Keratinocyte (primary cell): ENCODE results near the gene NKX2-3.

ENCODE experiments used
- EZH2 ChIP-seq: IDR thresholded peaks from one replicate; pipeline ENCODE4 v1.6.1; 2012; ENCODE audit warnings: inconsistent platforms, mild to moderate bottlenecking, low read length, moderate library complexity
- TF ChIP-seq, protein P1 (sequence below), 3 experiments: IDR thresholded peaks in 1 of 3; conservative IDR thresholded peaks in 1 of 3; optimal IDR thresholded peaks in 1 of 3; 2 replicates in 2 of 3; 3 replicates in 1 of 3; pipeline versions ENCODE3 to v1.5.1; 2011; ENCODE audit warnings: low read length in 3 of 3, mild to moderate bottlenecking in 3 of 3, moderate library complexity in 2 of 3, control low read depth in 1 of 3, inconsistent platforms in 1 of 3; ENCODE audit not compliant: insufficient read depth in 2 of 3; ENCODE audit errors: extremely low read depth in 1 of 3

DNA sequence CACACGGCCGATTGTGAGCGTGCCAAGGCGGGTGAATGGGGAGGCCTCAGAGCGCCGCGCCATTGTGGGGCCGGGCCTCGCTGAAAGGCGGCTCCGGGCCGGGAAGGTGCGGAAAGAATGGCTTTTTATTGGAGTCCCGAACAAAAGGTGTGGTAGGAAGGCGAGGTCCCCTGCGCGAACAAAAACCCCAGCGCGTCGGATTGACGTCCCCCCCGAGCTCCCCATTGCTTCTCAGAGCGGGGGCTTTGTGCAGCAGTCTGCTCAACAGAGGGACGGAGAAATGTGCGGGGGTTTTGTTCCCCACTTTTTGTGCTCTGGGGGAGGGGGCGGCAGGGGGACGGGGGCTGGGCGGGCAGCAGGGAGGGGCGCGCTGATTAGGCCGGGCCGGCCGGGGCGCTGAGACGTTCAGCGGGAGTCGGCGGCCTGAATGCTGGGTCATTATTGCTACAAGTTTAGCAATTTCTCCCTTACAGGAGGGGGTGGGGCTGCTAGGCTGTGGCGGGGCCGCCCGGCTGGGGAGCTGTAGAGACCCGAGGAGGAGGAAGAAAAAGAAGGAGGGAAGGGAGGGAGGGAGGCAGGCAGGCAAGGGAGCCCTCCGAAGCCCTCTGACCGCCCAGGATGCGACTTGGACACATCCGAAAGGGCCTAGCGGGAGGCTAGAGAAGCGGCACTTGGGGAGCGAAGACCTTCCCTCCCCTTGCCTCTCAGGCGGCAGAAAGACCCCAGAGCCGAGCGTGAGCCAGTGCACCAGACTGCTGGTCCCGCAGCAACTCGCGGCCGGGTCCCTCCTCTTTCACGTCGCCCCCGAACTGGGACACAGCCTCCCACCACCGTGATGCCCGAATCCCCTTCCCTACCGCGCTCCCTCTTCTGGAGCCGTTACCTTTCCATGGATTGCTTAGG lies 4.6 kb downstream of the NKX2-3 start:
- TF ChIP-seq, protein P1, sequence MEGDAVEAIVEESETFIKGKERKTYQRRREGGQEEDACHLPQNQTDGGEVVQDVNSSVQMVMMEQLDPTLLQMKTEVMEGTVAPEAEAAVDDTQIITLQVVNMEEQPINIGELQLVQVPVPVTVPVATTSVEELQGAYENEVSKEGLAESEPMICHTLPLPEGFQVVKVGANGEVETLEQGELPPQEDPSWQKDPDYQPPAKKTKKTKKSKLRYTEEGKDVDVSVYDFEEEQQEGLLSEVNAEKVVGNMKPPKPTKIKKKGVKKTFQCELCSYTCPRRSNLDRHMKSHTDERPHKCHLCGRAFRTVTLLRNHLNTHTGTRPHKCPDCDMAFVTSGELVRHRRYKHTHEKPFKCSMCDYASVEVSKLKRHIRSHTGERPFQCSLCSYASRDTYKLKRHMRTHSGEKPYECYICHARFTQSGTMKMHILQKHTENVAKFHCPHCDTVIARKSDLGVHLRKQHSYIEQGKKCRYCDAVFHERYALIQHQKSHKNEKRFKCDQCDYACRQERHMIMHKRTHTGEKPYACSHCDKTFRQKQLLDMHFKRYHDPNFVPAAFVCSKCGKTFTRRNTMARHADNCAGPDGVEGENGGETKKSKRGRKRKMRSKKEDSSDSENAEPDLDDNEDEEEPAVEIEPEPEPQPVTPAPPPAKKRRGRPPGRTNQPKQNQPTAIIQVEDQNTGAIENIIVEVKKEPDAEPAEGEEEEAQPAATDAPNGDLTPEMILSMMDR (optimal IDR thresholded peaks at IDR 0.05 in 1 of 3, IDR thresholded peaks at IDR 0.05 in 1 of 3, conservative IDR thresholded peaks at IDR 0.05 in 1 of 3; ENCODE audit: extremely low read depth in 1 of 3, insufficient read depth in 2 of 3, low read length in 3 of 3), result no peak
- TF ChIP-seq EZH2, result peak; percentile 63
